Left kidney (tissue), 2 donors: ENCODE measurements around the gene IGFL3. TPM values are rescaled to one million over a fixed set of nuclear protein-coding genes. Genes with fewer than 3 reads are reported as not detected.
"Not testable (repeated sequence)": the region's sequence is repeated elsewhere in the genome, so short reads cannot be mapped to it uniquely, and the experiment has no call there.

Source experiments
- DNase-seq: peaks from one replicate; pipeline ENCODE4 v3.0.0-alpha.2; 2013
- polyA plus RNA-seq: library from polyadenylated mRNA; unstranded; fragments of 120-200 nt; gene quantifications from one replicate; pipeline ENCODE4 v1.2.1, GENCODE V29; 2013; ENCODE audit not compliant: insufficient read length

IGFL3 gene
- polyA plus RNA-seq, 1 donor, result not detected

DNA sequence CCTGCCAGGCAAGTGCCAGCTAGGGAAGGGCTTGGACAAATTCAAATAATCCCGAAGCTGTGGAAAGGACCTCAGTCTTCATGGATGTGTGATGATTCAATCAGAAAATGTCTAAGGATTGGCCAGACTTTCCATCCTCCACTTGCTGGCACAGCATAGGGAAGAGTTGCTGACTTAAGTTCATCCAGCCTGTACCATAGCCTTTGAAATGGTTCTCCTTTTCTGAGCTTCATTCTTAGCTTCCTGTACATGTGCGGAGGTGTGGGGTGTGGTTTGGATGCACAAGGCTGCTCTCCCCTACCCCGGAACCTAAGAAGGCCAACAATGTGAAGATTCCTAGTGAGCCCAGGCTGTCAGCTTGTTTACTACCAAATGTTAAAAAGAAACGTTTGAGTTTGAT lies 959 bp upstream of the IGFL3 start:
- no peak for DNase-seq

DNA sequence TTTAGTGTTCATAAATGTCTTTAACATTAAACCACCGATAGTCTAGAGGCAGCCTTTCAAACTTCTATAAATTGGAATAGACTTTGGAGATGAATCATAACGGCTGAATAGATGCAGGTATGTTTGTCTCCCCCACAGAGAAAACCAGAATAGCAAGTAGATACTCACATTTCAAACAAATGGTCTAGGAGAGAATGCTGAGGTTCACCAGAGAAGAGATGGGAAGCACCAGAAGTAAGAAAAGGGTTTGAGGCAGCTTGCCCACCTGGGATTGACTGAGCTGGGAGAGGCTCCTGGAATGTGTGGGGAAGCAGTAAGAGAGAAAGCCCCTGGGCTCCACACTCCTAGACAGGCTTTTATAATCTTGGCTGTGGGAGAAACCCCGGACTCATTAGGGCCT lies 6.4 kb downstream of the IGFL3 start:
- no peak for DNase-seq

DNA sequence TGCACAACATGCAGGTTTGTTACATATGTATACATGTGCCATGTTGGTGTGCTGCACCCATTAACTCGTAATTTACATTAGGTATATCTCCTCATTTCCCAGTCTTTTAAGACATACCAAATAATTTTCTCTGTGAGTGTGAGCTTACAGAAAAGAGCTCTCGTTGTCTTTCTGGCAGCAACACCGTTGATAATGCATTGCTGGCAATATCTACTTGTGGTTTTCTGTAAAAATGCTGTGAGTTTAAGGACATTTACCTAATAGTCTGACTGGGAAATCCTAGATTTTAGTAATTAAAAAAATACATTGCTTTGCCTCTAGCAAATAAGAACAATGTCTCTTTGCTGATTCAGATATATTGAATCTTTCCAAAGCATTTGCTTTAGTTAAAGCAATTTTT lies 8.4 kb downstream of the IGFL3 start:
- DNase-seq, result no peak

DNA sequence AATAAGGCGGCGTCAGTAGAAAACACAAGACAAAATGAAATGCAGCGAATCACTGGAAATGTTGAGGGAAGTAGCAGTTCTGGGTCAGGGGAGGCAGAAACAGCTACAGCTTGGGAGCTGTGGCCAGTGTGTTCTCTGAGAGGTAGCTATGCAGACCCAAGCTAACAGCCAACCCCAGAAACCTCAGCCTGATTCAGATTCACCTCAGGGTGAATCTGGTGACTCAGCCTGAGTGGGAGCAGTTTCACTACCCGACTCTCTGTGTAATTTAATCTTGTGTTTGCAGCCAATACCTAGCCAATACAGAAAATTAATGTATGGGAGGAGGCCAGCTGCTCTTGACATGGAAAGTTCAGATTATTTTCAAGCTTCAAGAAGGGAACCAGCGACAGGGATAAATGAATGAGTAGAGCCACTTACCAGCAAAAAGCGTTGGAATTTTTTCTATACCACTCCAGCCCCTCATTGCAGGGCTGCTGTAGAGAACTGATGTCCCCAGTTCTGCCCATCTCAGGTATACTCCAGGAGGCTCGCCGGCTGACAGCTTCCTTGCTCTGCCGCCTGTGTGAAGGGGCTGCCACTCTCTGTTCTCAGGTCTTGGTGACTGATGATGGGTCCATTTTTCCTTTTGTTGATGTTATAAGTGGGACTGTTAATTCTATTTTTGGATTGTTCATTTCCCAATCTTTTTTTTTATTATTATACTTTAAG lies 8.9 kb downstream of the IGFL3 start:
- no peak for DNase-seq

DNA sequence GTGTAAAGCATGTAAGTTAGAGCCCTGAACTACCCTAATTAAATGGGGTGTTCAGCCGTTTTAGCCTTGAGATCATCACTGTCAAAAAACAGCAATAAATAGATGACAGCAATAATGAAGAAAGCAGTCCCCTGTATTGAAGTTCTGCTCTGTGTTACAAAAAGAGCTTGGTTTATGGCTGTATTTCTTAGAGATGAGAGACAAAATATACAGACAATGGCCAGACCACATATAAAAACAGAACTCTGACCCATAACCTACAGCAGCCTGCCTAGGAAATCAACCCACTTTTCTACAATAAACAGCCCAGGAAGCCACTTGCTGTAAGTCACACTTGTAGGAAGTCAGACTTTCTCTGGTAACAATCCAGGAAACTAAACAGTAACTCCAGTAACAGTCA lies 10.8 kb downstream of the IGFL3 start:
- no peak for DNase-seq

DNA sequence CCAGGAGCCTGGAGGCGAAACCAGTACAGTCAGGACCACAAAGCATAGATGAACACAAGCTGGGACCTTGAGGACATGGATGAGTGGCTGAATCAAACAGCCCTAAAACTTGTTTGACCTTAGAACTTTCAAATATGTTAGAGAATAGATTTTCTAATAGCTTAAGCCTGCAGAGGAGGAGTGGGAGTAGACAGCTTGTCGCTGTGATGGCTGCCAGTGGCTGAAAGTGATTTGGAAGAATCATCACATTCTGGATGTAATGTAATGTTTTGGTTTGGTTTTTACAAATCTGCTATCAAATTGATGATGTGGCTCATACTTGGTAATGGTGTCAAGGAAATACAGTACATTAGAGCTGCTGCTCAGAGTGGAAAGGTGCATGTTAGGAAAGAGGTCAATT lies 12.0 kb downstream of the IGFL3 start:
- no peak for DNase-seq

DNA sequence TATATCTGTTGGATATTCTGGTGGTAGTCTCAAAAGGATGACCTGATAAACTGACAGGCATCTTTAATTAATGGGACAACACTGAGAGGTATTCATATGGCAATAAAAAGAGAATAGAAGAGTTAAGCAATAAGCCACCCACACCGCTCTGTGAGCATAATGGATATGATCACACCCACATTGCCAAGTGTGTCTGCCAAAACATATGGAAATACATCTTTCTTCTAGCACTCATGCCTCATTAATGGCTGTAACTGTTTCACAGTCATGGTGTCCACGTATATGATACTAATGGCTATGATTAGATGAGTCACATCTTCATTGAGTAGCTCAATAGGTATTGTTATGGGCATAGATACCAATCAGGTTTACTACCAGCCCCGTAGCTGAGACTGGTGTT lies 13.1 kb downstream of the IGFL3 start:
- no peak for DNase-seq

GRCh38 chr19:46109876-46110275 lies 14.6 kb downstream of the IGFL3 start:
- DNase-seq, result no peak

GRCh38 chr19:46107371-46107770 lies 17.1 kb downstream of the IGFL3 start:
- no peak for DNase-seq

DNA sequence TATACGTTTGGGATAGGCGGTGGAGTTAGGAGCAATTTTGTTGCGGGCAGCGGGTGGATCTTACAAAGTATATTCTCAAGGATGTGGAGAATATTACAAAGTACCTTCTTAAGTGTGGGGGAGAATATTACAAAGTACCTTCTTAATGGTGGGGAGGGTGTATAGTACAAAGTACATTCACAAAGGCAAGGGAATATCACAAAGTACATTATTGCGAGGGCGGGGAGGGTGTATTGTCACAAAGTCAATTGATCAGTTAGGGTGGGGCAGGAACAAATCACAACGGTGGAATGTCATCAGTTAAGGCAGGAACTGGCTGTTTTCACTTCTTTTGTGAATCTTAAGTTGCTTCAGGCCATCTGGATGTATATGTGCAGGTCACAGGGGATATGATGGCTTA lies 22.2 kb downstream of the IGFL3 start:
- not testable (repeated sequence) for DNase-seq

- no peak for DNase-seq
These were observed 23.2 kb downstream of the IGFL3 start for GRCh38 chr19:46101293-46101692.

GRCh38 chr19:46100344-46100743 lies 24.1 kb downstream of the IGFL3 start:
- DNase-seq, result no peak

DNA sequence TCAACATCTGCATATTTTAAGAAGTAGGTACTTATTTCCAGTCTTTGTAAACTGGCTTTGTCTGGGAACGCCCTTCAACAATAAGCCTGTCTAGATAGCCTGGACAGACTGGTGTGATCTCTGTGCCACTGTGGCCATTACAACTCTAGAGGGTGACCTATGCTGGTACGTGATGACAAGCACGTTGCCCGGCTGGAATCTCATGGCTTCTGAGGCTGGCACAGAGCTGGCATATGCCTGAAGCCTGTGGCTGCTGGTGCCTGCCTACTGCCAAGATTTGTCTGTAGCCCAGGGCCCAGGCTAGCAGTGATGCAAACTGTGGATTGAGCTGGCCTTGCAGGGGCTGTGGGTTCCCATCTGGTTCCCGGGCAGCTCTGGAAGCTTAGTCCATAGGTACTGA lies 34.0 kb downstream of the IGFL3 start:
- DNase-seq, result no peak

DNA sequence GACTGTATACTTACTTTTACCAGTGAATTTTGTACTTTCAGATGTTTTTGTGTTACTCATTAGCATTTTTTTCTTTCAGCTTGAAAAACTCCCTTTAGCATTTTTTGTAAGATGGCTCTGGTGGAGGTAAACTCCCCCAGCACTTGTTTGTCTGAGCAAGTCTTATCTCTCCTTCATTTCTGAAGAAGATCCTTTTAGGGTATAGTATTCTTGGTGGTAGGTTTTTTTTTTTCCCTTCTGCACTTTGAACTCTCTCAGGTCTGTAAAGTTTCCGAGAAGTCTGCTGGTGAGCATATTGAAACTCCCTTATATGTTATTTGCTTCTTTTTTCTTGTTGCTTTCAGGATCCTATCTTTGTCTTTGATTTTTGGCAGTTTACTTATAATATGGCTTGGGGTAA lies 35.1 kb downstream of the IGFL3 start:
- DNase-seq, result no peak

DNA sequence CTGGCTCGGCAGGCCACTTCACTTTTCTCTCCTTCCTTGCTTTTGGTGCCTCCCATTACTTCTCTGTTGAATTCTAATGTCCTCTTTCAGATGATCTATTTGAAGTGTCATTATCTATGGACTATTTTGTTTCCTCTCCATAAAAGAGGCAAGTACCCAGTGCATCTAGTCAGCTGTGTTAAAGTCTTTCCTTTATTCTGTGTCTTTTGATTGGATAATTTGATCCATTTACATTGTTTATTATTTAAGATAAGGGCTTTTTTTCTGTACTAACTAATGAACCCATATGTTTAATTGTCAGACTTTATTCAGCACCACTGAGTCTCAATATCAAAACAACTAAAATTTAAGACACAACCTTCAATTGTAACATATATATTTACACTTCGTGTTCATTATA lies 36.4 kb downstream of the IGFL3 start:
- no peak for DNase-seq

- no peak for DNase-seq
These were observed 38.6 kb downstream of the IGFL3 start for GRCh38 chr19:46085888-46086287.

DNA sequence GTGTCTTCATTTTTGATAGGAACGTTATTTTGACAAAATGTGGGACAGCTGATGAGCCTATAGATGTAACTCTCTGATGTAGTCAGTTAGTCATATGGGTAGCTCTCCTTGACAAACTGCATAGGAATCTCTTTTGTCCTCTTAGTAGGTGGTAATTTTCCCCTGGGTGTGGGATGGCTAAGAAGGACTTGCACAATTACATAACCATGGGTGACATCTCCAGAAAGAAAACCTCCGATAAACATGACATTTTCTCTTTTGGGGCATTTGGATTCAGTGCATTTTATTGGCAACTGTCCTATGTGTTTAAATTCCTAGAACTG lies 41.8 kb downstream of the IGFL3 start:
- no peak for DNase-seq

GRCh38 chr19:46081928-46082727 lies 42.4 kb downstream of the IGFL3 start:
- peak; percentile 22 for DNase-seq

- no peak for DNase-seq
These were observed 43.9 kb downstream of the IGFL3 start for GRCh38 chr19:46080561-46080960.

GRCh38 chr19:46079576-46079975 lies 44.9 kb downstream of the IGFL3 start:
- DNase-seq, result no peak

GRCh38 chr19:46078573-46079332 lies 45.7 kb downstream of the IGFL3 start:
- not testable (repeated sequence) for DNase-seq

DNA sequence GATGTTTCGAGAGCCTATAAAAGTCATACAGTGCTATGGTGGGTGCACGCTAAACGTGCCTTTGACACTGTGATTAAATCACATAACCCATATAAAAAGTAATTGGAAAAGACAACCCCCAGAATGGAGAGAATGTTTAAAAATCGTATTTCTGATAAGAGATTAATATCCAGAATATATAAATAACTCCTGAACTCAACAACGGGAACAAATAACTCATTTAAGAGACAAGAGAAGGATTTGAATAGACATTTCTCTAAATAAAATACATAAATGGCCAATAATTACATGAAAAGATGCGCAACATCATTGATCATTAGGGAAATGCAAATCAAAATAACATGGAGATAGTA lies 46.7 kb downstream of the IGFL3 start:
- no peak for DNase-seq
